Measurements from ENCODE around the gene MAS1. TPM values are rescaled to one million over a fixed set of nuclear protein-coding genes. Genes with fewer than 3 reads are reported as not detected.

Gene MAS1
- total RNA-seq, 1 donor from 2014 or later: not detected

- no peak for DNase-seq (ENCODE audit: low read depth)
Observed at GRCh38 chr6:159880412-159880975, 10.3 kb upstream of the MAS1 start.

- DNase-seq (ENCODE audit: low read depth): no peak
Observed at GRCh38 chr6:159884720-159885119, 6.1 kb upstream of the MAS1 start.

- no peak for DNase-seq (ENCODE audit: low read depth)
Observed at GRCh38 chr6:159886270-159886669, 4.5 kb upstream of the MAS1 start.

- no peak for DNase-seq (ENCODE audit: low read depth)
Observed at GRCh38 chr6:159887146-159887545, 3.6 kb upstream of the MAS1 start.

GRCh38 chr6:159887761-159888160 lies 3.0 kb upstream of the MAS1 start:
- DNase-seq (ENCODE audit: low read depth): no peak

GRCh38 chr6:159890201-159890600 lies 587 bp upstream of the MAS1 start:
- no peak for DNase-seq (ENCODE audit: low read depth)

GRCh38 chr6:159892053-159892452 lies 1.3 kb downstream of the MAS1 start:
- no peak for DNase-seq (ENCODE audit: low read depth)

GRCh38 chr6:159893064-159893463 lies 2.3 kb downstream of the MAS1 start:
- no peak for DNase-seq (ENCODE audit: low read depth)

GRCh38 chr6:159894991-159895390 lies 4.2 kb downstream of the MAS1 start:
- DNase-seq (ENCODE audit: low read depth): no peak

- no peak for DNase-seq (ENCODE audit: low read depth)
Observed at GRCh38 chr6:159897603-159898002, 6.8 kb downstream of the MAS1 start.

- no peak for DNase-seq (ENCODE audit: low read depth)
Observed at GRCh38 chr6:159898519-159898918, 7.7 kb downstream of the MAS1 start.

- peak; percentile 94 for DNase-seq (ENCODE audit: low read depth)
Observed at GRCh38 chr6:159899994-159900745, 9.4 kb downstream of the MAS1 start.

- DNase-seq (ENCODE audit: low read depth): no peak
Observed at GRCh38 chr6:159902620-159903019, 11.8 kb downstream of the MAS1 start.

GRCh38 chr6:159904497-159904911 lies 13.7 kb downstream of the MAS1 start:
- DNase-seq (ENCODE audit: low read depth): no peak

- no peak for DNase-seq (ENCODE audit: low read depth)
Observed at GRCh38 chr6:159906400-159906799, 15.6 kb downstream of the MAS1 start.

- DNase-seq (ENCODE audit: low read depth): peak; percentile 11
Observed at GRCh38 chr6:159908535-159908934, 17.7 kb downstream of the MAS1 start.

GRCh38 chr6:159908979-159909378 lies 18.2 kb downstream of the MAS1 start:
- no peak for DNase-seq (ENCODE audit: low read depth)

GRCh38 chr6:159910342-159910741 lies 19.6 kb downstream of the MAS1 start:
- no peak for DNase-seq (ENCODE audit: low read depth)

- DNase-seq (ENCODE audit: low read depth): no peak
Observed at GRCh38 chr6:159913375-159913774, 22.6 kb downstream of the MAS1 start.

- no peak for DNase-seq (ENCODE audit: low read depth)
Observed at GRCh38 chr6:159913862-159914564, 23.2 kb downstream of the MAS1 start.

GRCh38 chr6:159914565-159914923 lies 23.8 kb downstream of the MAS1 start:
- no peak for DNase-seq (ENCODE audit: low read depth)

- no peak for DNase-seq (ENCODE audit: low read depth)
Observed at GRCh38 chr6:159915397-159915796, 24.6 kb downstream of the MAS1 start.

- no peak for DNase-seq (ENCODE audit: low read depth)
Observed at GRCh38 chr6:159916237-159916636, 25.4 kb downstream of the MAS1 start.
